Epithelial cell of esophagus (primary cell): ENCODE measurements around the gene LY6G5C.

Experiments
- DNase-seq: peaks from one replicate; pipeline ENCODE4 v3.0.0; 2010; ENCODE audit warnings: low read depth
- H3K4me3 ChIP-seq: 2 replicates; pipeline ENCODE4 v1.5.1; 2011; ENCODE audit warnings: mild to moderate bottlenecking, low read length, control low read depth
- TF ChIP-seq, protein P1 (sequence below): IDR thresholded peaks from 2 replicates; pipeline ENCODE4 v1.5.1; 2011; ENCODE audit warnings: low read depth, mild to moderate bottlenecking, low read length, control low read depth, inconsistent platforms; ENCODE audit not compliant: insufficient read depth; ENCODE audit errors: missing control alignments

The LY6G5C gene

DNA sequence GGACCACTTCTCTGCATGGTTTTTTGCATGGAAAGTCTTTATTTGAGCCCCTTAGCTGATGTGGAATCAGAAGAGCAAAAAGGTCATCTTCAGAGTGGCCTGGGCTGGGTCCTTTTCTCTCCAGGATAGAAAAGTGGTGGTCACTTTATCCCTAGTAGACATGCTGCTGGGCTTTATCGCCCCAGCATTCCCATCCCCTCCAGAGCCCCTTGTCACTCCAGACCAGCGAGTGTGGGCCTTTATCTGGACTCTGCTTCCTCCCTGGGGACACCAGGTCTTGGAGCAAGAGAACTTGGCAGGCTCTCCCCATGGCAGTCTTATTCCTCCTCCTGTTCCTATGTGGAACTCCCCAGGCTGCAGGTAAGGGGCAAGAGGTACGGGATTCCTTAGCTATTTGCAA is 25.7 kb upstream of the LY6G5C start, which contains the start of gene LY6G6F:
Gene LY6G6F (plus strand): TSS at position 268 of the 400 bp plus-strand sequence. CDS start 41 bp downstream, at position 309.
- H3K4me3 ChIP-seq = no peak within 1 kb of the TSS
- DNase-seq = no peak
- TF ChIP-seq, protein P1, sequence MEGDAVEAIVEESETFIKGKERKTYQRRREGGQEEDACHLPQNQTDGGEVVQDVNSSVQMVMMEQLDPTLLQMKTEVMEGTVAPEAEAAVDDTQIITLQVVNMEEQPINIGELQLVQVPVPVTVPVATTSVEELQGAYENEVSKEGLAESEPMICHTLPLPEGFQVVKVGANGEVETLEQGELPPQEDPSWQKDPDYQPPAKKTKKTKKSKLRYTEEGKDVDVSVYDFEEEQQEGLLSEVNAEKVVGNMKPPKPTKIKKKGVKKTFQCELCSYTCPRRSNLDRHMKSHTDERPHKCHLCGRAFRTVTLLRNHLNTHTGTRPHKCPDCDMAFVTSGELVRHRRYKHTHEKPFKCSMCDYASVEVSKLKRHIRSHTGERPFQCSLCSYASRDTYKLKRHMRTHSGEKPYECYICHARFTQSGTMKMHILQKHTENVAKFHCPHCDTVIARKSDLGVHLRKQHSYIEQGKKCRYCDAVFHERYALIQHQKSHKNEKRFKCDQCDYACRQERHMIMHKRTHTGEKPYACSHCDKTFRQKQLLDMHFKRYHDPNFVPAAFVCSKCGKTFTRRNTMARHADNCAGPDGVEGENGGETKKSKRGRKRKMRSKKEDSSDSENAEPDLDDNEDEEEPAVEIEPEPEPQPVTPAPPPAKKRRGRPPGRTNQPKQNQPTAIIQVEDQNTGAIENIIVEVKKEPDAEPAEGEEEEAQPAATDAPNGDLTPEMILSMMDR = no peak

DNA sequence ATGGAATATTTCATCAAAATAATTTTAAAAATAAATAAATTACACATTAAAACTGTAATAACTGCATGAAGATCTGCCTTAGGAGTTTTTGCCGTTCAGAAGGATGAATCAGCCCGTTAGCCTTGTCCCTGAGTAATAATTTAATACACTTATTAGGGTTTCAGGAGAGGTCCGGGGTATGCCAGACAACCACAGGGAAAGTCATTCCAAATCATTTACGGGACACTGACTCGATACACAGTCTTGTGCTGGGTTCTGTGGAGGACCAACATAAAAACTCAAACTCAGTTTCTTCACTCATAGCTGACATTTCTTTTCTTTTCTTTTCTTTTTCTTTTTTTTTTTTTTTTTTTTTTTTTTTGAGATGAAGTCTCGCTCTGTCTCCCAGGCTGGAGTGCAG is 25.1 kb upstream of the LY6G5C start:
- no peak overlapping the region for H3K4me3 ChIP-seq
- TF ChIP-seq, protein P1 = no peak
- no peak for DNase-seq

DNA sequence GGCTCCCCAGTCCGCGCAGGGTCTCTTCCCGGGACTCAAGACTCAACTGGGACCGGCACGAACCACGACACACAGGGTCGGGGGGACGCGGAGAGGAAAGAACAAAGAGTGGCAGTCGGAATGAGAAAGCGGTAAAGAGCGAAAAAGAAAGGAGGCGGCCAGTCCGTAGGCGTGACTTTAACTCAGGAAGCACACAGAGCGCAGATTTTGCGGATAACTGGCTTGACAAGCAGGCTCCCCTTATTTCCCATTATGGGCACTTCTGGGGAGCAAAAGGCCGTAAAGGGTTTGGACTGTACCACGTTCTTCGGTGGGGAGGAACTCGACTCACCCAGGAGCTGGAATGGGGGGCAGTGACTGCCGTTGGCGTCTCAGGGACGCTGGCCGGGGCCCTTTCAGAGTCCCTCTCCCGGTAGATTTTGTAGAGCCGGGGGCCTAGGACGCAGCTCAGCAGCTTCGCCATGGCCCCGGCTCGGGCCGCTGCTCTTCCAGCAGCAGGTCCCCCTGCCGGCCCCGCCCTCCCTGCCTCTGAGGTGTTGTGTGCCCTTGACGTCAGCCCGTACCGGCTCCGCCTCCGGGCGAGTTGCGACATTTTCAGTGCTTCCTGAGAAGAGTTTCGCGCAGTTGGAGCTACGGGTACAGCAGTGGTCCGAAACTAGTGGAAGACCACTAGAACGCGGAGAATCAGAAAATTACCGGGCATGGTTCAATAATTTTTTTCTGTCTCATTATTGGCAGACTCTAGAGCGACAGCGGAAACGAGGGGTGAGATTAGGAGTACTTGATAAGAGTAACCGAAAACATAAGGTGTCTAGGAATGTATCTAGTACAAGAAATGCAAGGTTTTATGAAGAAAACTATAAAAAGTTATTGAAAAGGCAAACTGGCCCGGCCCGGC is 22.2 kb upstream of the LY6G5C start, which contains the start of gene ABHD16A:
Gene ABHD16A (minus strand): TSS at position 506 of the 898 bp plus-strand sequence. CDS start 43 bp downstream, at position 463.
- TF ChIP-seq, protein P1 = no peak
- peak; percentile 99 for DNase-seq
- H3K4me3 ChIP-seq = peak within 1 kb of the TSS; percentile 97

DNA sequence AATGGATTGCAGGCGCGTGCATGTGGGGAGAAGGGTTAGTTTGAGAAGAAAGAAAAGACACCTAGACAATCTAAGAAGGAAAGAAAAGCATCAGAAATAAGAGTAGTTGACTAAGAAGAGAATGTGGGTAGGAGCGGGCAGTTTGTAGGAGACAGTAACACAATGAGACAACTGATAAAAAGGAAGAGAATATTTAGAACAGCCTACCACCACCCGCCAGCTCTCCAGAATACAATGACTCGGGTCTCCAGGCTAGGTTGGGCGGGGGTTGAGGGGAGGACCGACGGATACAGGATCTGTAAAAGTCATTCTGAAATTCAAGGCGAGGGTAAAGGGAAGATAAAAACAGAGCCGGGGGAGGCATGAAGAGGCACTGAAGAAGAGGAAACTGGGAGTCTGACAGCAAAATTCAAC is 21.5 kb upstream of the LY6G5C start:
- H3K4me3 ChIP-seq = peak overlapping the region; percentile 97
- no peak for DNase-seq

DNA sequence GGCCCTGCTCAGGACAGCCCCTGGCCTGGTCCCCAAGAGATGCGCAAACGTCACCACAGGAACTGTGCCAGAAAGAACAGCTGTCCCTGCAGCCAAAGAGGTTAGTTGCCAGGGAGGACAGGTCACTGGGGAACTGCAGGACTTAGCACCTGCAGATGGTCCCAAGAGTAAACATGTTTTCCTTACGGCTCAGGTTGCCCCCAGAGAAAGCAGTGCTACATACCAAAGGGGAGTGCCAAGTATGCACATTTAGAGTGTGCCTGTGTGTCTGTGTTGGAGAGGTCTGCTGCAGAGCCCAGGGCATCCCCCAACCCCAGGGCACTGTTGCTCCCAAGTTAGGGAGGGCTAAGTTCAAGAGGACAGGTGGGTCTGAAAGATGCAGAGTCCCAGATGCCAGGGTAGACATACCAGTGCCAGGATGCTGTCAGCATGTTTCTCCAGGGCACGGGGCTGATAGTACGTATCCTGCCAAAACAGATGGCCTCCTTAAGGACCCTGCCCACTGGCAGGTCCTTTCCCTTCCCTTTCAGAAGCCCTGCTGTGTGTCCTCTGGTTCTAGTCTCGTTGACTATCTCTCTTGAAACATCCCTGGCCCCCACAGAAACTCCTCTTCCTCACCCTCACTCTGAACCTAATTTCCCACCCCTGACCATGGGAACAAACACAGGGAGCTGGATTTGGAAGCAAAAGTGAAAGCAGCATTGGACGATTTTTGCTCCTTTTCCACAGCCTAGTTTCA is 21.0 kb upstream of the LY6G5C start:
- no peak for DNase-seq
- H3K4me3 ChIP-seq = peak overlapping the region; percentile 97
- TF ChIP-seq, protein P1 = no peak

More for the DNA sequence above, 21.5 kb upstream of the LY6G5C start:
- TF ChIP-seq, protein P1 = no peak

DNA sequence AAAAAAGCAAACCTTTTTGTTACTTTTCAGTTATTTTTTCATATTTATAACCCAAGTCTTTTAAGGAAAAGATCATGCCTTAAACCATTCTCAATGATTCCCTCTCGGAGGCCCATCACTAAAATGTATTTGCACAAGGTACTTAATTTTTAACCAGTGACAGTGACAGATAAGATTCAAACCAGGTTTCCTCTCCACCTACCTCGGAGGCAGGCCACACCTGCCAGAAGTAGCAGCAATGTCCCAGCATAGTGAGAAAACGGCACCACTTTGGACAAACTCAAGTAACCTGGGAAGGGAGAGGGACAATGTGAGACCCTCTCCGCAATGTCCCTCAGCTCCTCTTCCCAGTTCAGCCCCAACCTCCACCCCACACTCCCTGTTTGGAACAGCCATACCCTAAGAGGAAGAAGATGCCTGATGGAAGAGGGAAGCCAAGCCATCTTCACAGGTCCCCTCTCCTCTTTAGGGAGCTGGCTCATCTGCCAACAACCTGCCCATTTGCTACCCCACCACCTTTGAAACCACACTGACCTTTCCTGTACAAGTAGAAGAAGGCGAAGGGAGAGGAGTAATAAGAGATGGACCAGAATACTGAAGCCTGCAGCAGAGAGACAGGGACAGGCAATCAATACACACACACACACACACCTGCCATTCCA is 20.0 kb upstream of the LY6G5C start:
- H3K4me3 ChIP-seq = no peak overlapping the region
- TF ChIP-seq, protein P1 = no peak
- no peak for DNase-seq
